Right atrium auricular region (tissue), 2 donors: ENCODE results near the gene POU4F1. TPM values are rescaled to one million over a fixed set of nuclear protein-coding genes. Genes with fewer than 3 reads are reported as not detected.

Experiments
- DNase-seq: peaks from one replicate; pipeline ENCODE4 v3.0.0-alpha.2; 2019; ENCODE audit warnings: low spot score
- H3K27ac ChIP-seq, 2 donors: fragments of 200-600 bp; sonication (generic); 1 replicate in 1 of 2; 2 replicates in 1 of 2; pipeline ENCODE4 v1.5.1; 2016 to 2019
- H3K27me3 ChIP-seq, 2 donors: fragments of 200-600 bp; sonication (generic); one replicate each; pipeline versions ENCODE4 v1.5.1 to v1.6.0; 2017 to 2019
- H3K36me3 ChIP-seq: fragments of 200-600 bp; sonication (generic); one replicate; pipeline ENCODE4 v1.5.1; 2016
- H3K4me1 ChIP-seq, 2 donors: fragments of 200-600 bp; sonication (generic); one replicate each; pipeline versions ENCODE4 v1.5.1 to v1.6.0; 2017 to 2019
- H3K4me3 ChIP-seq, 2 donors: fragments of 200-600 bp; sonication (generic); 1 replicate in 1 of 2; 2 replicates in 1 of 2; pipeline ENCODE4 v1.5.1; 2017 to 2019; ENCODE audit warnings: mild to moderate bottlenecking in 1 of 2, moderate library complexity in 1 of 2
- H3K9me3 ChIP-seq, 2 donors: fragments of 200-600 bp; sonication (generic); one replicate each; pipeline ENCODE4 v1.5.1; 2019
- total RNA-seq, 2 donors: library from RNA; depleted of rRNA; stranded (reverse); fragments of >200 nt; gene quantifications; one replicate each; pipeline ENCODE4 v1.1.0, GENCODE V29; 2016
- TF ChIP-seq, protein P1 (sequence below), 2 donors: fragments of 200-600 bp; sonication (generic); IDR thresholded peaks; one replicate each; pipeline ENCODE4 v1.5.1; 2019; ENCODE audit warnings: antibody characterized with exemption in 2 of 2

Gene POU4F1
- total RNA-seq, 2 donors from 2014 or later, result not detected

DNA sequence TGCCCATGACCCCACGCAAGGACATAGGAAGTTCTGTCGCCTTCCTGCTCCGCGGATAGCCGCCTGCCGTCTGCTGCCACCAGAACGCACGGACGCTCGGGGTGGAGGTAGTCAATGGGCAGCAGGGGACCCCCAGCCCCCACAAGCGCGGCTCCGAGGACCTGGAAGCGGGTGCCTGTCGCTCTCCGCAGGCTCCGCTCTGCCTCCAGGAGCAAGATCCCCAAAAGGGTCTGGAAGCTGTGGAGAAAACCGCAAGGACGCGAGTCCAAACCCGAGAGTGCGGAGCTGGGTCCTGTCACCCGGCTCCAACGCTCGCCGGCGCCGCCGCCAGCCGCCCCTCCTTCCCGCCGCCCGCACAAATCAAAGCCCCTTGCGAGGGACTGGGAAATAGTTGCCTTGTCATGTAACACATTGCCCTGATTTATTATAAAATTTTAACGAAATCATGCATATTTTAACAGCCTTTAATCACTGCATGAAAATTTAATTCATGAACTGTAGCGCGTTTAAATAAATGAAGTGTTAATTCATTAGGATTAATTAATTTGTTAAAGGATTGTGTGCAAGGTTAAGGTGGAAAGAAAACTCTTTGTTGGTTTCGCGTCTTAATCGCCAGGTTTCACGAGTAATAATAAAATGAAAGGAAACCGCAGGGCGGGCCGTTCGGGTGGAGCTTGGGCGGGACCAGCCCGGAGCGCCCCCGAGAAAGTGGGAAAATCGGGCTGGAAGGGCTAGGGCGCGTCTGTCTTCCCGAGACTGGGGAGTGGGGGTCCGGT, 5.5 kb upstream of the POU4F1 start:
- H3K4me1 ChIP-seq, result peaks cover 0 to 32% of the 10 kb centered on the region in 2 donors
- no peaks in the 10 kb centered on the region for H3K9me3 ChIP-seq
- TF ChIP-seq, protein P1, sequence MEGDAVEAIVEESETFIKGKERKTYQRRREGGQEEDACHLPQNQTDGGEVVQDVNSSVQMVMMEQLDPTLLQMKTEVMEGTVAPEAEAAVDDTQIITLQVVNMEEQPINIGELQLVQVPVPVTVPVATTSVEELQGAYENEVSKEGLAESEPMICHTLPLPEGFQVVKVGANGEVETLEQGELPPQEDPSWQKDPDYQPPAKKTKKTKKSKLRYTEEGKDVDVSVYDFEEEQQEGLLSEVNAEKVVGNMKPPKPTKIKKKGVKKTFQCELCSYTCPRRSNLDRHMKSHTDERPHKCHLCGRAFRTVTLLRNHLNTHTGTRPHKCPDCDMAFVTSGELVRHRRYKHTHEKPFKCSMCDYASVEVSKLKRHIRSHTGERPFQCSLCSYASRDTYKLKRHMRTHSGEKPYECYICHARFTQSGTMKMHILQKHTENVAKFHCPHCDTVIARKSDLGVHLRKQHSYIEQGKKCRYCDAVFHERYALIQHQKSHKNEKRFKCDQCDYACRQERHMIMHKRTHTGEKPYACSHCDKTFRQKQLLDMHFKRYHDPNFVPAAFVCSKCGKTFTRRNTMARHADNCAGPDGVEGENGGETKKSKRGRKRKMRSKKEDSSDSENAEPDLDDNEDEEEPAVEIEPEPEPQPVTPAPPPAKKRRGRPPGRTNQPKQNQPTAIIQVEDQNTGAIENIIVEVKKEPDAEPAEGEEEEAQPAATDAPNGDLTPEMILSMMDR (IDR thresholded peaks at IDR 0.05), result no peak
- peaks cover 54 to 55% of the 10 kb centered on the region in 2 donors for H3K27me3 ChIP-seq
- H3K27ac ChIP-seq, result no peak overlapping the region
- DNase-seq, result no peak
- H3K4me3 ChIP-seq, result peak overlapping the region; percentile 25 to 53
- no peaks in the 10 kb centered on the region for H3K36me3 ChIP-seq

DNA sequence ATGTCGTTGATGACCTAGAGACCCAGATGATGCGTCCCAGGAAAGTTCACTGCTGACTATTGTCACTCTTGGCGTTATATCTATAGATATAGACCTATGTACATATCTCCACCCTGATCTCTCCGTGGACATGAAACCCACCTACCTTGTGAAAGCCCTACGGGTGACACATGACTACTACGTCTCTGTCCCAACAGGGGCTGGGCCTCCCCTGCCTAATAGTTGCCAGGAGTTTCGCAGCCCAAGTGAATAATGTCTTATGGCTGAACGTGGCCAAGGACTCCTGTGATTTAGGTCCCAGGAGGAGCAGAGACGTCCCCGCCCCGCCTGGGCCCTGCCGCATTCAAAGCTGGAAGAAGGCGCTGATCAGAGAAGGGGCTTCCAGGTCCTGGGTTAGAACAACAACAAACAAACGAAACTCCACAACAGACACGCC, 4.9 kb upstream of the POU4F1 start:
- Histone ChIP-seq H3K27me3 (peaks cover 54 to 62% of the 10 kb centered on the region in 2 donors), H3K4me3 (peak overlapping the region in 1 of 2 donors; percentile 53), H3K27ac (no peak overlapping the region), H3K36me3 (no peaks in the 10 kb centered on the region), H3K9me3 (no peaks in the 10 kb centered on the region), H3K4me1 (peaks cover 0 to 38% of the 10 kb centered on the region in 2 donors)
- no peak for DNase-seq
- TF ChIP-seq, protein P1 (IDR thresholded peaks at IDR 0.05), result no peak

DNA sequence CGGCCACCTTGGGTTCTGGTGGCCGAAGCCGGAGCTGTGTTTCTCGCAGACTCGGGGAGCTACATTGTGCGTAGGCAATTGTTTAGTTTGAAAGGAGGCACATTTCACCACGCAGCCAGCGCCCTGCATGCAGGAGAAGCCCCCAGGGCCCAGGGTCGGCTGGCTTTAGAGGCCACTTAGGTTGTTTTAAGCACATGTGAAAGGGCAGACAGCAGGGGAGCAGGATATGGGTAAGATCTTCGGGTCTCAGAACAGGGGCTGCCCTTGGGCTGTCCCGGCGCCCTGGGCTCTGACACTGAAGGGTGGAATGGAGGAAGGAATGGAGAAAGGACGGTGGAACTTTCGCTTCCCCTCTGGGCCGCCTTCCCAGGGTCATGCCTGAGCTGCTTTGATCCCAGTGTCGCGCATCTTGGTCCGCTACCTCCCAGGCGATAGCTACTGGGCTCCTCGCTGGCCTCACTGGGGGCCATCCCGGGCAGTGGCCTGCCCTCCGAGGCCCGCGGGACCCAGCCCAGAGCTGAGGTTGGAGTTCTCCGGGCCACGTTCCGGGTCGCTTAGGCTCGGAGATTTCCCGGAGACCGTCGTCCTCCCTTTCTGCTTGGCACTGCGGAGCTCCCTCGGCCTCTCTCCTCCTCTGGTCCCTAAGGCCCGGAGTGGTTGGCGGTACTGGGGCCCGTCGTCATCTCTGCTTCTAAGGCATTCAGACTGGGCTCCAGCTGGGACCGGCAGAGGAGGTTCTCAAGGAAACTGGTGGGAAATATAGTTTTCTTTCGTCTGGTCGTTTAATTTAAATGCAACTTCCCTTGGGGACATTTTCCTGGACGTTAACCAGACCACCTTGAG, 4.3 kb upstream of the POU4F1 start:
- Histone ChIP-seq H3K27ac (no peak overlapping the region), H3K27me3 (peaks cover 54 to 68% of the 10 kb centered on the region in 2 donors), H3K4me1 (peaks cover 0 to 44% of the 10 kb centered on the region in 2 donors), H3K9me3 (no peaks in the 10 kb centered on the region), H3K4me3 (no peak overlapping the region), H3K36me3 (no peaks in the 10 kb centered on the region)
- DNase-seq, result no peak
- TF ChIP-seq, protein P1 (IDR thresholded peaks at IDR 0.05), result no peak

DNA sequence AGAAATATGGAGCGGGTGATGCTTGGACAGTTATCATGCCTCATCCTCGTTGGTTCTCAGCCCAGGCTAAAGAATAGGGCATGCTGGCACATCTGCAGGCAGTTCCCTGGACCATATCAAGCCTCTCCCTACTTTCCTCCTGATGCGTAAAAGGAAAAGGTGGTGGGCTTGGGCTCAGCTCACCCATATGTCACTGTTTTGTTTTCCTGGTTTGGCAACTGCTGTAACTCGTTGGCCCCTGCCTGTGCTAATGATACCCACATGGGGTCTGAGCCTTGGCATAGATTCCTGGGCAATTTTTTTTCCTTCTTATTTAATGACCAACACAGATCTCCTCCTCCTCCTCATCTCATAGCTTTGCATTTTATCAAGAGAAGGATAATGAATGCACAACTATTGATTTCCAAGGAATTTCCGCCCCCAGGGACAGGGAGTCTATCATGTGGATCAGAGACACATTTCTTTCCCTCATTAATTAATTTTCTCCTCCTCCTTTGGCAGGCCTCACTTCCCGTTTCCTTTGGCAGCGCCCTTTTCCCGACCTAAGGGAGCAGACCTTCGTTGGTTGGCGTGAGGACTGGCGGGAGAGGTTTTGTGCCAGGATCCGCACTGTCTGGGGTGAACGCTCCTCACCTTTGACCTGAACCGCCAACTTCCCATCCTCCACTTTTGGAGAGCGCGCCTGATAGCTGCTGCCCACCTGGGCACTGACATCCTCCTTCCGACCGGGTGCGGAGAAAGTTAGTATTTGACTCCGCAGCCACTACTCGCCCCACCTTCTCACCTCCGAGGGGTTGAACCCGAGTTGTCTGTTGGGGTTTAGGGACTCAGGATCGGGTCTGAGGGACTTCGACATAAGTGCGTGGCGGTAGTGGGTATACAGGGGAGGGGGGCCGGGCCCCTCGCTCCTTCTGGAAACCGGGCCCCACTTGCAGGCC, 3.4 kb upstream of the POU4F1 start:
- H3K27ac ChIP-seq, result no peak overlapping the region
- no peaks in the 10 kb centered on the region for H3K9me3 ChIP-seq
- no peak overlapping the region for H3K4me3 ChIP-seq
- DNase-seq, result no peak
- H3K4me1 ChIP-seq, result peaks cover 0 to 48% of the 10 kb centered on the region in 2 donors
- TF ChIP-seq, protein P1 (IDR thresholded peaks at IDR 0.05), result no peak
- peaks cover 59 to 72% of the 10 kb centered on the region in 2 donors for H3K27me3 ChIP-seq
- no peaks in the 10 kb centered on the region for H3K36me3 ChIP-seq
